CMK (cell line): ENCODE measurements around the gene CD6.
"Not testable (repeated sequence)": the region's sequence is repeated elsewhere in the genome, so short reads cannot be mapped to it uniquely, and the experiment has no call there.

Experiments
- DNase-seq: peaks from one replicate; pipeline ENCODE4 v3.0.0-alpha.2; 2010; ENCODE audit warnings: low read depth

Gene CD6

DNA sequence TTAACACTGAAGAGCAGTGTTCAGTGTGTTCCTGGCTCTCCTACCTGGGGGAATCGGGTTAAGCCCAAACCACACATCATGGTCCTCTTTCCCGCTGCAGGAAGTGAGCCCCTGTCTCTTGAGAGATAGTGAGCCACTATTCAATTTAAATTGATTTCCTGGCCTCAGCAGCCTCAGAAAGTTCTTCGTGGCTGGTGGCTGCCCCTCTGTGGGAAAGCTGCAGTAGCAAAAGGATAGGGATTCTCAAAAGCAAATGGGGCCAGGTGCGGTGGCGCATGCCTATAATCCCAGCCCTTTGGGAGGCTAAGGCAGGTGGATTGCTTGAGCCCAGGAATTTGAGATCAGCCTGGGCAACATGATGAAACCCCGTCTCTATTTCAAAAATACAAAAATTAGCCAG, 81.7 kb downstream of the CD6 start:
- no peak for DNase-seq

GRCh38 chr11:61054513-61054912, 83.0 kb downstream of the CD6 start:
- DNase-seq, result no peak

DNA sequence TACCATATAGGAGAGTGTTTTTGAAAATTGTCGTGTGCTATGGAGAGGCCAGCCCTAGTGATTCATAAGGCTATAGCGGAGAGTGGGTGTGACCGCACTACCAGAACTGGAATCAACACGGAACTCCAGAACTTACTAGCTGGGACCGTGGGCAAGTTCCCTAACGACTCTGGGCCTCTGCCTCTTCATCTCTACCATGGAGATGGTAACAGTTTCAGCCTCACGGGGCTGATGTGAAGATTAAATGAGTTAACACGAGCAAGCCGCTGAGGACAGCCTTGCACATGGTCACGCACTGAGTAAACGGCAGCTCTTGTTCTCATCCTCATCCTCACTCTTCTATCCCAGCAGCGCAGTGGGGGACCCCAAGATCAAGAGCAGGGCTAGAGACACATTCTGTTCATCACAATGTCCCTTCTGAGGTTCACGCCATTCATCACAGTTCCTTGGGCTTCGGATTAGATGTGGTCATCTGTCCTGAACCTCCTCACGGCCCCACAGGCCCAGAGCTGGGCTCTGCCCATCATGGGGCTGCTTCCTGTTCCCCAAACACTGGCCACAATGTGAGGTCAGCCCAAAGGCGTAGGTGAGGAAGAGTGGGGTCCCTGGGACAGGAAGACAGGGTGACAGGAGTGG, 83.6 kb downstream of the CD6 start:
- no peak for DNase-seq

GRCh38 chr11:61055776-61056175, 84.3 kb downstream of the CD6 start:
- no peak for DNase-seq

DNA sequence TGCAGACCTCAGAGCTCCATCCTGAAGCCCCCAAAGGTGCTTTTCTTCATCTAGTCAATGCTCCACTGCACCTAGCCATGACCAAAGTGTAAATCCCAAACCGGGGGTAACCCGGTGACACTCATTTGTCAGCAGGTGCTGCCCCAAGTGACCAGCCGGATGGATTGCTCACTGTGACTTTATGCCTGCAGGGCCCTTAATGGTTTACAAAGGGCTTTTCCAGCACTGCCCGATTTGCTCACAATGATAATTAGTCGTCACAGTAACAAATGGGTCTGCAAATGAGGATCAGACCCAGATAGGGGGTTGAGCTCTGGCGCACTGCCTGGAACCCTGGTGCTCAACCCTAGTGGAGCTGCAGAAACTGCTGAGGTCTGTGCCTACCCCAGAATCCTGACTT, 85.1 kb downstream of the CD6 start:
- no peak for DNase-seq

DNA sequence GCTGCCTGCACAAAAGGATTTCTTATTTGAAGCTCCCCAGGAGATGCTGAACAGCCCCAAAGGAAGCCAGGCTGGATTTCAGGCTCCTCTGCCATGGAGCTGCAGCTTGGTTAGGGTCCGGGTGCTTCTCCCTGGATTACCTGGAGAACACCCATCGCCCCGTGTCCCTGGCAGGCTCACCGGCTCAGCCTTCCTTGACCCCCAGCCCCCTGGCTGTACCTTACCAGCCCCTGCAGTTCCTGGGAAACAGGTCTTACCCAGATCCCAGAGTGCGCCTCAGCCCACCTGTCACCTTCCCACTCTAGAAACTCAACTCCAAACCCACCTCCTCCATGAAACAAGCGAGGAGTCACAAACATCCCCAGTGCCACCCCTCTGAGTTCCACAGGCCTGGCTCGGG, 85.5 kb downstream of the CD6 start:
- no peak for DNase-seq

- DNase-seq, result no peak
Measured at GRCh38 chr11:61057615-61058014, 86.1 kb downstream of the CD6 start.

- no peak for DNase-seq
Measured at GRCh38 chr11:61058583-61059259, 87.2 kb downstream of the CD6 start.

DNA sequence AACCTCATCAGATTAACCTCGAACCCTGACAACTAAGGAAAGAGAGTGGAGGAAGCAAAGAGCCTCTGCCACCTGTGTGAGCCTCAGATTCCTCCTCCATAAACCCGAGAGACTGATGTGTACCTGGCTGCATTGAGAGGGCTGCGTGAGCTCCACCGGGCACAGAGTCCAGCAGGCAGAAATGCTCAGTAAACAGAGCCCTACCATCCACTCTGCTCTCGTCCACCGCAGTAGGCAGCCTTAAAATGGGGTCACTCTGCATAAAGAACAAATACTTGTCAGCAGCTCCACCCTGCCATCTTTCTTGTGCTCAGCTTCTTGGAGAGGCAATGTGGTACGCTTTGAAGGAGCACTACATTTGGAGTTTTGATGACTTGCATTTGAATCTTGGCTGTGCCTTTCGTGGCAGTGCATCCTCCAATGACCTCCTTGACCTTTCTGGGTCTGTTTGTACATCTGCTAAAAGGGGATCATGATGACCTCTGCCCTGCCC, 87.8 kb downstream of the CD6 start:
- no peak for DNase-seq

DNA sequence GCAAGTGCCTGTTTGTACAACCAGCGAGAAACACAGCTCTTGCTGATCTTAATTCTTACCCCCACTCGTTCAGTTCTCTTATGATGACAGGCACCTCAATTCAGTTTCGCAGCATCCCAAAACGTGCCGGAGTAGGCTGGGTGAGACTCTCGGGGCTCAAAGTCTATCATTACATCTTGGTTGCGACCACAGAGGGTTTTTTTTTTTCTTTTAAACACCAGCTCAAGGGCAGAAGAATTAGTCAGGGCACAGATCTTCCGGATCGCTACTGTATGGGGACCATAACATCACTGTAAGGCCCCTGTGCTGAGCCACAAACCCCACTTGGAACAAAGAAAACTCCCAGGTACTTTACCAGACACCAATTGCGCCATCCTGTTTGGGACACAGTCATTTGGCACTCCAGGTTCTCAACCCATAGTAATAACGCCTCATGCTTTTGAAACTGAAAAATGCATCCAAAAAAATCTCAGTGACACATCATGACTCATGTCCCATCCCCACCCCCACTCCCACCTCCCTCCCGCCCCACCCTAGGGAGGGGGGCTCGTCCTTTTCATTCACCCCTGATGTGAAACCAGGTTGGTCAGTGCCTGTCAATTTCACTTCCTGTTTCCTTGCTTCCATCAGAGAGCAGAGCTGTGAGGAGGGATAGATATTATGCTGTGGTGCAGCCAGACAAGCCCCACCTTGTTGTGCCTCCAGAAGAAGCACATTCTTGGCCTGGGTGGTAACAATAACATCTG, 89.8 kb downstream of the CD6 start:
- DNase-seq, result no peak

DNA sequence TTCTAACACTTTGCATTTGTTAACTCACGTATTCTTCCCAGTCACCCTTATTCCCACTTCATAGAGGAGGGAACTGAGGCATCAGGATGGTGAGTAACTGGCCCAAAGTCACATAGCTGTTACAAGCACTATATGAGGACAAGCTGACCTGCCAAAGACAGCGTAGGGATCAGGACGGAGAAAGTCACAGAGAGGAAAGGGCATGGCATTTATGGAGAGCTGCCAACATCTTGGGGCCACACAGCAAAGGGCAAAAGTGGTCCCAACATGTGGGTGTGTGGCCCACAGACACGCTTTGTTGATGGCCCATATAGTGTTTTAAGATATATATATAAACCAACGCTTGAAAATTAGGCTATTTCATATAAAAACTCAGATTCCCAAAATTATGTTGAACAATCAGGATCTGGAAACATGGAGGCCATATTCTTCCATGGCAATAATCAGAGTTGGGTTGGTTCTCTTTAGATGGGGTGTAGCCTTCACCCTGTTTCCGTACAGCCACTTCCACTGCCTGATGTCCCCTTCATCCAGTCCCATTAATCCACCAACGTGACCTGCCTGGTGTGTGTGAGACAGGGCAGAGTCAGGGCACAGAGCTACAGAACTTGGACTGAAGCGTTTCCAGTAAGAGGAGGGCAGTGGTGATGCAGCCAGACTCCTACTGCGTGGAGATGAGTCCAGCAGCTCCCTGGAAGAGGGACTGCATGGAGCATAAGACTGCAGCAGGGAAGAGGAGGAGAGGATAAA, 90.9 kb downstream of the CD6 start:
- DNase-seq, result no peak

- DNase-seq, result not testable (repeated sequence)
Measured at GRCh38 chr11:61065236-61065635, 93.8 kb downstream of the CD6 start.

DNA sequence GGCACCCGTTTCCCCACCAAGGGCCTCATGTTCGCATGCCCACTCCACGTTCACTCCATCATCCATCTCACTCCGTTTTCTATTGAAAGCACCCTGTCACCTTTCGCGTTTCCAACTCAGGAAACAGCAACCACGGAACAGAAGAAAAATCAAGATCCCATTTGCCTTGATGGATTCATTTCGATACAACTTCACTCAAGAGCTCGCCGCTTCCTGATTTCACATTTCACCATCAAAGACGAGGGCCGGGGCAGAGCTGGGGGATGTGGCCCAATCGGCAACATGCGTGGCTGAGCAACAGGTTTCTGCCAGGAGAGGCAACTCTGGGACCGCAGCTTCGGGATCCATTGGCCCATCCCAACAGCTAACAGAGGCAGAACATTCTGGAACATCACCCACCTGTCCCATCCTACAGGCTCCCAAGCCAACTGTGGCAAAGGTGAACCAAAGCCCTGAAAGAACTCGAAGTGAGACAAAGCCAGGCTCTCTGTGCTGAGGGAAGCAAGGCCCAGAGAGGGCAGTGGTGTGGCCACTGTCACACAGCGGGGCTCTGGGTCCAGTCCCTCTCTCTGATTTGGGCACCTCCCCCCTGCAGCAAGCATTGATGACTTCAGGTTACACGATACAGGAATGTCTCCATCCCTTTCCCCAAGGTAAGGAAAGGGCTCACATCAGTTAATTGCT, 94.6 kb downstream of the CD6 start:
- DNase-seq, result no peak

- no peak for DNase-seq
Measured at GRCh38 chr11:61066645-61067044, 95.2 kb downstream of the CD6 start.

GRCh38 chr11:61067782-61068446, 96.4 kb downstream of the CD6 start:
- DNase-seq, result no peak

DNA sequence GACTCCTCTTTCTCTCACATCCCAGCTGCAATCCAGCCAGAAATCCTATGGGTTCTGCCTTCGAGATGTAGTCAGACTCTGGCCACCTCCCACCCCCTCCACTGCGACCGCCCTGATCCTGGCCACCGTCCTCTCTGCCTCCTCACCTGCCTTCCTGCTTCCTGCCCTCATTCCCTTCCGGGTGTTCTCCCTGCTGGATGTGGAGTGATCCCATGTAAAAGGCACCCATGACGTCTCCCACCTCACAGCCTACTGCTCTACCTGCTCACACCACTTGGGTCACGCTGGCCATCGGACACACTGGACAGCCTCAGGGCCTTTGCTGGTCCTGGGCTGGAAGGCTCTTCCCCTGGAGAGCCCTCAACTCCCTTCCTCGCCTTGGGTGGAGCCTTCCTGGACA, 97.1 kb downstream of the CD6 start:
- no peak for DNase-seq

GRCh38 chr11:61069427-61069826, 97.9 kb downstream of the CD6 start:
- no peak for DNase-seq
